ENCODE measurements around the gene MAFB.
"Not testable (repeated sequence)": the region's sequence is repeated elsewhere in the genome, so short reads cannot be mapped to it uniquely, and the experiment has no call there.

Gene MAFB

GRCh38 chr20:40689100-40689942, at the start of gene MAFB:
TSS of gene MAFB (minus strand) at chr20:40689236. CDS start at chr20:40688850, 386 bp downstream.
- no peaks in the 10 kb centered on the region for H3K9me3 ChIP-seq
- H3K4me3 ChIP-seq (ENCODE audit: low read depth in 1 of 2, low read length in 1 of 2), result peak within 1 kb of the TSS; percentile 54 to 64
- H3K27ac ChIP-seq, result peak within 1 kb of the TSS; percentile 56
- H3K36me3 ChIP-seq, result no peaks in the 10 kb centered on the region
- peaks cover 13 to 24% of the 10 kb centered on the region in 2 experiments for H3K4me1 ChIP-seq (ENCODE audit: control insufficient read depth in 1 of 2, insufficient read depth in 1 of 2, low read depth in 1 of 2, low read length in 1 of 2)
- no peak for TF ChIP-seq CTCF (IDR thresholded peaks at IDR 0.05)
- peaks cover 100% of the 10 kb centered on the region for H3K27me3 ChIP-seq

GRCh38 chr20:40736468-40736867, 47.4 kb upstream of the MAFB start:
- not testable (repeated sequence) for H3K4me1 ChIP-seq (ENCODE audit: control insufficient read depth in 1 of 2, insufficient read depth in 1 of 2, low read depth in 1 of 2, low read length in 1 of 2); H3K4me3 ChIP-seq (ENCODE audit: low read depth in 1 of 2, low read length in 1 of 2); H3K9me3 ChIP-seq; H3K36me3 ChIP-seq; H3K27ac ChIP-seq
- H3K27me3 ChIP-seq, result peaks cover 88% of the 10 kb centered on the region

GRCh38 chr20:40728996-40729395, 40.0 kb upstream of the MAFB start:
- H3K9me3 ChIP-seq, result no peaks in the 10 kb centered on the region
- peaks cover 79% of the 10 kb centered on the region for H3K27me3 ChIP-seq
- no peak overlapping the region for H3K27ac ChIP-seq
- no peaks in the 10 kb centered on the region for H3K36me3 ChIP-seq
- no peak overlapping the region for H3K4me3 ChIP-seq (ENCODE audit: low read depth in 1 of 2, low read length in 1 of 2)
- no peak for TF ChIP-seq CTCF (IDR thresholded peaks at IDR 0.05)
- H3K4me1 ChIP-seq (ENCODE audit: control insufficient read depth in 1 of 2, insufficient read depth in 1 of 2, low read depth in 1 of 2, low read length in 1 of 2), result no peaks in the 10 kb centered on the region

- Histone ChIP-seq H3K4me3 (ENCODE audit: low read depth in 1 of 2, low read length in 1 of 2) (no peak overlapping the region), H3K27ac (no peak overlapping the region), H3K27me3 (peaks cover 78% of the 10 kb centered on the region), H3K4me1 (ENCODE audit: control insufficient read depth in 1 of 2, insufficient read depth in 1 of 2, low read depth in 1 of 2, low read length in 1 of 2) (no peaks in the 10 kb centered on the region), H3K9me3 (no peaks in the 10 kb centered on the region), H3K36me3 (no peaks in the 10 kb centered on the region)
- no peak for TF ChIP-seq CTCF (IDR thresholded peaks at IDR 0.05)
These were observed 39.4 kb upstream of the MAFB start for GRCh38 chr20:40728470-40728869.

- peaks cover 74% of the 10 kb centered on the region for H3K27me3 ChIP-seq
- H3K27ac ChIP-seq, result no peak overlapping the region
- no peak for TF ChIP-seq CTCF (IDR thresholded peaks at IDR 0.05)
- no peaks in the 10 kb centered on the region for H3K36me3 ChIP-seq
- H3K9me3 ChIP-seq, result no peaks in the 10 kb centered on the region
- no peaks in the 10 kb centered on the region for H3K4me1 ChIP-seq (ENCODE audit: control insufficient read depth in 1 of 2, insufficient read depth in 1 of 2, low read depth in 1 of 2, low read length in 1 of 2)
- H3K4me3 ChIP-seq (ENCODE audit: low read depth in 1 of 2, low read length in 1 of 2), result no peak overlapping the region
These were observed 38.9 kb upstream of the MAFB start for GRCh38 chr20:40727960-40728359.

- no peaks in the 10 kb centered on the region for H3K9me3 ChIP-seq
- H3K36me3 ChIP-seq, result no peaks in the 10 kb centered on the region
- peaks cover 63% of the 10 kb centered on the region for H3K27me3 ChIP-seq
- TF ChIP-seq CTCF (IDR thresholded peaks at IDR 0.05), result no peak
- no peak overlapping the region for H3K4me3 ChIP-seq (ENCODE audit: low read depth in 1 of 2, low read length in 1 of 2)
- no peak overlapping the region for H3K27ac ChIP-seq
- no peaks in the 10 kb centered on the region for H3K4me1 ChIP-seq (ENCODE audit: control insufficient read depth in 1 of 2, insufficient read depth in 1 of 2, low read depth in 1 of 2, low read length in 1 of 2)
These were observed 37.7 kb upstream of the MAFB start for GRCh38 chr20:40726776-40727175.

All from neutrophil (primary cell).